Panc1 (cell line): ENCODE results near the gene GAREM2. TPM values are rescaled to one million over a fixed set of nuclear protein-coding genes. Genes with fewer than 3 reads are reported as not detected.

ENCODE experiments used
- ATAC-seq: fragments of 200-7000 bp; cut with Tn5 transposase; 2 replicates; pipeline ENCODE4 v1.9.1; 2020; ENCODE audit warnings: mild to moderate bottlenecking, moderate library complexity
- BruUV-seq: library from RNA; stranded (reverse); fragments of 400-500 nt; replicated peaks from 2 replicates; lab custom pipeline; 2021; lab: Mats Ljungman, UMichigan
- CTCF ChIA-PET: fragments of 300-600 bp; sonication (Branson Sonifier 250); formaldehyde crosslinking; loops from one replicate; lab custom pipeline; 2022; ENCODE audit warnings: antibody characterized with exemption; lab: Charles Lee
- POLR2A ChIA-PET: fragments of 300-600 bp; sonication (Branson Sonifier 250); formaldehyde crosslinking; loops from one replicate; lab custom pipeline; 2022; ENCODE audit warnings: antibody characterized with exemption; lab: Charles Lee
- DNase-seq: peaks from one replicate; pipeline ENCODE4 v3.0.0-alpha.2; 2010; ENCODE audit warnings: low read depth, low spot score
- H3K27ac ChIP-seq: 2 replicates; pipeline ENCODE4 v1.5.1; 2011; ENCODE audit warnings: mild to moderate bottlenecking, low read length, inconsistent platforms
- H3K27me3 ChIP-seq: fragments of 200-500 bp; sonication (Bioruptor generic); 2 replicates; pipeline ENCODE4 v1.6.0; 2014; ENCODE audit warnings: low read length, inconsistent platforms; ENCODE audit not compliant: control insufficient read depth, insufficient read depth
- H3K36me3 ChIP-seq: fragments of 200-500 bp; sonication (Bioruptor generic); 2 replicates; pipeline ENCODE4 v1.5.1; 2014; ENCODE audit warnings: inconsistent platforms, mild to moderate bottlenecking, low read length, moderate library complexity; ENCODE audit not compliant: control insufficient read depth, insufficient read depth
- H3K4me1 ChIP-seq: 2 replicates; pipeline ENCODE4 v1.5.1; 2011; ENCODE audit warnings: inconsistent platforms, mild to moderate bottlenecking, low read length, moderate library complexity; ENCODE audit not compliant: control insufficient read depth, insufficient read depth
- H3K4me3 ChIP-seq, 2 experiments: 2 replicates each; pipeline ENCODE4 v1.5.1; 2011 to 2012; ENCODE audit warnings: low read depth in 2 of 2, low read length in 2 of 2, mild to moderate bottlenecking in 2 of 2, inconsistent platforms in 1 of 2, moderate library complexity in 1 of 2
- H3K9me3 ChIP-seq: fragments of 200-500 bp; sonication (Bioruptor generic); 2 replicates; pipeline ENCODE4 v1.5.1; 2014; ENCODE audit warnings: low read depth, mild to moderate bottlenecking, inconsistent platforms, low read length, moderate library complexity; ENCODE audit not compliant: control insufficient read depth, insufficient read depth
- POLR2AphosphoS5 ChIP-seq: IDR thresholded peaks from 2 replicates; pipeline ENCODE4 v1.6.1; 2012; ENCODE audit warnings: mild to moderate bottlenecking, low read depth, low read length, moderate library complexity
- REST ChIP-seq, 2 experiments: IDR thresholded peaks; 2 replicates each; pipeline ENCODE4 v1.6.1; 2011 to 2012; ENCODE audit warnings: low read depth in 2 of 2, control low read depth in 1 of 2, low read length in 1 of 2, mild to moderate bottlenecking in 1 of 2, moderate library complexity in 1 of 2; ENCODE audit not compliant: insufficient read depth in 1 of 2
- SIN3A ChIP-seq: IDR thresholded peaks from 2 replicates; pipeline ENCODE4 v1.6.1; 2012; ENCODE audit warnings: low read depth, mild to moderate bottlenecking, low read length, moderate library complexity, borderline replicate concordance; ENCODE audit not compliant: insufficient read depth
- TCF7L2 ChIP-seq: IDR thresholded peaks from 2 replicates; pipeline ENCODE4 v1.6.1; 2011; ENCODE audit warnings: mild to moderate bottlenecking, low read depth, low read length, inconsistent platforms
- in situ Hi-C: cut with HindIII; loops from 2 replicates; pipeline ENCODE4 v1.10.0; 2016; ENCODE audit warnings: low sequenced_read_pairs, low pct_unique_long_range_greater_than_20kb
- intact Hi-C: fragments of 100-400 bp; cut with micrococcal nuclease; formaldehyde crosslinking; loops from one replicate; pipeline ENCODE4 v1.10.0; 2022; ENCODE audit not compliant: unreplicated experiment
- total RNA-seq: library from RNA; stranded (reverse); gene quantifications from one replicate; pipeline ENCODE4 v1.2.1, GENCODE V29; 2021; ENCODE audit not compliant: unreplicated experiment
- TF ChIP-seq, protein P1 (sequence below): fragments of 450-650 bp; IDR thresholded peaks from 2 replicates; pipeline ENCODE4 v1.5.1; 2017; ENCODE audit warnings: mild to moderate bottlenecking

GAREM2 gene
- total RNA-seq, 1 experiment from 2014 or later = 12.4 TPM

GRCh38 chr2:26203906-26204305, 31.0 kb downstream of the GAREM2 start:
- no peaks in the 10 kb centered on the region for H3K4me1 ChIP-seq
- intact Hi-C loops = no loop called here
- no peaks in the 10 kb centered on the region for H3K27me3 ChIP-seq
- no peak for DNase-seq
- ChIA-PET POLR2A (no interaction called here), CTCF (no interaction called here)
- no peak overlapping the region for H3K4me3 ChIP-seq
- no peak overlapping the region for H3K27ac ChIP-seq
- H3K9me3 ChIP-seq = no peaks in the 10 kb centered on the region
- TF ChIP-seq TCF7L2 (no peak), POLR2AphosphoS5 (no peak), SIN3A (no peak), REST (IDR thresholded peaks at IDR 0.05; ENCODE audit: insufficient read depth in 1 of 2, low read depth in 2 of 2, low read length in 1 of 2) (no peak)
- TF ChIP-seq, protein P1, sequence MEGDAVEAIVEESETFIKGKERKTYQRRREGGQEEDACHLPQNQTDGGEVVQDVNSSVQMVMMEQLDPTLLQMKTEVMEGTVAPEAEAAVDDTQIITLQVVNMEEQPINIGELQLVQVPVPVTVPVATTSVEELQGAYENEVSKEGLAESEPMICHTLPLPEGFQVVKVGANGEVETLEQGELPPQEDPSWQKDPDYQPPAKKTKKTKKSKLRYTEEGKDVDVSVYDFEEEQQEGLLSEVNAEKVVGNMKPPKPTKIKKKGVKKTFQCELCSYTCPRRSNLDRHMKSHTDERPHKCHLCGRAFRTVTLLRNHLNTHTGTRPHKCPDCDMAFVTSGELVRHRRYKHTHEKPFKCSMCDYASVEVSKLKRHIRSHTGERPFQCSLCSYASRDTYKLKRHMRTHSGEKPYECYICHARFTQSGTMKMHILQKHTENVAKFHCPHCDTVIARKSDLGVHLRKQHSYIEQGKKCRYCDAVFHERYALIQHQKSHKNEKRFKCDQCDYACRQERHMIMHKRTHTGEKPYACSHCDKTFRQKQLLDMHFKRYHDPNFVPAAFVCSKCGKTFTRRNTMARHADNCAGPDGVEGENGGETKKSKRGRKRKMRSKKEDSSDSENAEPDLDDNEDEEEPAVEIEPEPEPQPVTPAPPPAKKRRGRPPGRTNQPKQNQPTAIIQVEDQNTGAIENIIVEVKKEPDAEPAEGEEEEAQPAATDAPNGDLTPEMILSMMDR = no peak
- no TSS peak for BruUV-seq
- peaks cover 31% of the 10 kb centered on the region for H3K36me3 ChIP-seq
- no peak for ATAC-seq
- in situ Hi-C loops = no loop called here

GRCh38 chr2:26212011-26212410, 39.1 kb downstream of the GAREM2 start:
- no peak for ATAC-seq
- ChIA-PET POLR2A (interaction anchor here (0.9 kb wide), 1 partner anchor 134 kb away, joined by 3 read pairs; no protein-coding TSS in a partner anchor), CTCF (no interaction called here)
- Histone ChIP-seq H3K4me3 (no peak overlapping the region), H3K36me3 (peaks cover 50% of the 10 kb centered on the region), H3K27me3 (no peaks in the 10 kb centered on the region), H3K27ac (no peak overlapping the region), H3K9me3 (no peaks in the 10 kb centered on the region), H3K4me1 (no peaks in the 10 kb centered on the region)
- intact Hi-C loops (no loop called here), in situ Hi-C loops (no loop called here)
- TF ChIP-seq REST (IDR thresholded peaks at IDR 0.05; ENCODE audit: insufficient read depth in 1 of 2, low read depth in 2 of 2, low read length in 1 of 2) = no peak
- TF ChIP-seq SIN3A = no peak
- no peak for TF ChIP-seq POLR2AphosphoS5
- TF ChIP-seq TCF7L2 = no peak
- TF ChIP-seq, protein P1 = no peak
- no peak for DNase-seq
- no TSS peak for BruUV-seq
